GM10248 (cell line): Measurements from ENCODE around the gene FYN.
A peak's percentile ranks its signal among the peaks of the same experiment; 100 is the strongest.

Experiments used
- CTCF ChIA-PET: fragments of 300-600 bp; sonication (Branson Sonifier 250); formaldehyde crosslinking; extraction: SDS; loops from one replicate; lab custom pipeline; 2021; ENCODE audit warnings: antibody characterized with exemption; lab: Yijun Ruan, JAX
- POLR2A ChIA-PET: fragments of 350-650 bp; sonication (Branson Sonifier 250); formaldehyde crosslinking; extraction: SDS; loops from one replicate; lab custom pipeline; 2020; ENCODE audit warnings: antibody characterized with exemption; lab: Yijun Ruan, JAX
- DNase-seq: peaks from one replicate; pipeline ENCODE4 v3.0.0; 2012; ENCODE audit errors: extremely low spot score
- CTCF ChIP-seq: IDR thresholded peaks from 2 replicates; pipeline ENCODE4 v1.5.1; 2012; ENCODE audit warnings: mild to moderate bottlenecking, low read depth; ENCODE audit errors: extremely low read depth, missing control alignments, control extremely low read depth

Gene FYN

GRCh38 chr6:111764238-111765175 lies 108.7 kb downstream of the FYN start:
- peak; percentile 69 for DNase-seq
- no peak for TF ChIP-seq CTCF
- POLR2A ChIA-PET = interaction anchor here (0.5 to 0.9 kb wide), 6 partner anchors 23 to 950 kb away, joined by 3 to 5 read pairs (median 3); no protein-coding TSS in a partner anchor
- CTCF ChIA-PET = interaction anchor here (0.7 to 3.6 kb wide), 17 partner anchors 8 to 253 kb away, joined by 3 to 22 read pairs (median 5); no protein-coding TSS in a partner anchor

GRCh38 chr6:111763381-111763780 lies 109.9 kb downstream of the FYN start:
- no peak for DNase-seq
- ChIA-PET POLR2A (no interaction called here), CTCF (interaction anchor here (1.0 to 3.6 kb wide), 15 partner anchors 11 to 233 kb away, joined by 3 to 22 read pairs (median 6); no protein-coding TSS in a partner anchor)
- no peak for TF ChIP-seq CTCF

- ChIA-PET POLR2A (interaction anchor here (0.6 to 0.8 kb wide), 2 partner anchors 10 to 44 kb away, joined by 3 read pairs; no protein-coding TSS in a partner anchor), CTCF (interaction anchor here (1.2 to 3.6 kb wide), 8 partner anchors 10 to 82 kb away, joined by 3 to 22 read pairs (median 10); no protein-coding TSS in a partner anchor)
- DNase-seq = peak; percentile 39
- no peak for TF ChIP-seq CTCF
Observed at GRCh38 chr6:111761783-111762312, 111.4 kb downstream of the FYN start.

- DNase-seq = no peak
Observed at GRCh38 chr6:111761212-111761611, 112.0 kb downstream of the FYN start.

GRCh38 chr6:111759836-111760785 lies 113.1 kb downstream of the FYN start:
- CTCF ChIA-PET = interaction anchor here (1.2 to 1.9 kb wide), 3 partner anchors 10 to 19 kb away, joined by 4 to 6 read pairs (median 5); no protein-coding TSS in a partner anchor
- POLR2A ChIA-PET = no interaction called here
- TF ChIP-seq CTCF = no peak
- no peak for DNase-seq

More at GRCh38 chr6:111761212-111761611, 112.0 kb downstream of the FYN start:
- ChIA-PET POLR2A (interaction anchor here (0.8 kb wide), 1 partner anchor 9 kb away, joined by 3 read pairs; no protein-coding TSS in a partner anchor), CTCF (interaction anchor here (1.2 to 3.6 kb wide), 4 partner anchors 9 to 28 kb away, joined by 3 to 22 read pairs (median 7); no protein-coding TSS in a partner anchor)
- TF ChIP-seq CTCF = no peak
